Caco-2 (cell line): ENCODE measurements around the gene CASP12. TPM values are rescaled to one million over a fixed set of nuclear protein-coding genes. Genes with fewer than 3 reads are reported as not detected.

ENCODE experiments used
- BruUV-seq: library from RNA; stranded (reverse); fragments of 400-500 nt; replicated peaks from 2 replicates; lab custom pipeline; 2021; lab: Mats Ljungman, UMichigan
- CTCF ChIA-PET: fragments of 300-600 bp; sonication (Branson Sonifier 250); formaldehyde crosslinking; loops from one replicate; lab custom pipeline; 2022; ENCODE audit warnings: antibody characterized with exemption; lab: Charles Lee
- POLR2A ChIA-PET: fragments of 300-600 bp; sonication (Branson Sonifier 250); formaldehyde crosslinking; loops from one replicate; lab custom pipeline; 2022; ENCODE audit warnings: antibody characterized with exemption; lab: Charles Lee
- DNase-seq, 2 experiments: peaks; one replicate each; pipeline versions ENCODE4 v3.0.0 to v3.0.0-alpha.2; 2020 to 2022
- H3K27me3 ChIP-seq: replicated peaks from 2 replicates; pipeline ENCODE4 v1.6.0; 2011; ENCODE audit warnings: low read length; ENCODE audit not compliant: control insufficient read depth, insufficient read depth
- H3K36me3 ChIP-seq: 2 replicates; pipeline ENCODE4 v1.5.1; 2011; ENCODE audit warnings: low read length; ENCODE audit not compliant: control insufficient read depth, insufficient read depth
- H3K4me1 ChIP-seq: fragments of 250-450 bp; sonication (Bioruptor Pico); 2 replicates; pipeline ENCODE4 v1.5.1; 2020; ENCODE audit warnings: mild to moderate bottlenecking
- H3K4me3 ChIP-seq: 2 replicates; pipeline ENCODE4 v1.5.1; 2011; ENCODE audit warnings: low read depth, mild to moderate bottlenecking, control low read depth, low read length
- H3K9me3 ChIP-seq: fragments of 250-450 bp; sonication (Bioruptor Pico); 2 replicates; pipeline ENCODE4 v1.5.1; 2020; ENCODE audit warnings: mild to moderate bottlenecking, moderate library complexity
- H3K27ac Mint-ChIP-seq: one replicate; pipeline ENCODE4 v1.8.0; 2022; ENCODE audit warnings: mixed read lengths; ENCODE audit not compliant: unreplicated experiment
- H3K27me3 Mint-ChIP-seq: one replicate; pipeline ENCODE4 v1.8.0; 2022; ENCODE audit warnings: mixed read lengths; ENCODE audit not compliant: insufficient read depth, unreplicated experiment
- H3K36me3 Mint-ChIP-seq: one replicate; pipeline ENCODE4 v1.8.0; 2022; ENCODE audit warnings: mild to moderate bottlenecking, mixed read lengths; ENCODE audit not compliant: insufficient read depth, unreplicated experiment
- H3K4me1 Mint-ChIP-seq: one replicate; pipeline ENCODE4 v1.8.0; 2022; ENCODE audit warnings: low read depth, mixed read lengths; ENCODE audit not compliant: unreplicated experiment
- H3K4me3 Mint-ChIP-seq: one replicate; pipeline ENCODE4 v1.8.0; 2022; ENCODE audit warnings: mild to moderate bottlenecking, moderate library complexity, mixed read lengths; ENCODE audit not compliant: unreplicated experiment
- H3K9me3 Mint-ChIP-seq: one replicate; pipeline ENCODE4 v1.8.0; 2022; ENCODE audit warnings: mixed read lengths; ENCODE audit not compliant: unreplicated experiment
- intact Hi-C: fragments of 100-400 bp; cut with micrococcal nuclease; formaldehyde crosslinking; loops from one replicate; pipeline ENCODE4 v1.10.0; 2022; ENCODE audit not compliant: unreplicated experiment
- total RNA-seq: library from RNA; stranded (reverse); gene quantifications from 2 replicates; pipeline ENCODE4 v1.2.3, GENCODE V29; 2022
- TF ChIP-seq, protein P1 (sequence below), 2 experiments: fragments of 200-600 bp in 1 of 2; IDR thresholded peaks; 1 replicate in 1 of 2; 2 replicates in 1 of 2; pipeline versions ENCODE4 v1.5.1 to v1.8.0; 2011 to 2022; ENCODE audit warnings: antibody characterized with exemption in 1 of 2, control low read depth in 1 of 2, inconsistent platforms in 1 of 2, low read depth in 1 of 2, low read length in 1 of 2, mild to moderate bottlenecking in 1 of 2, moderate library complexity in 1 of 2; ENCODE audit not compliant: insufficient read depth in 1 of 2, severe bottlenecking in 1 of 2, unreplicated experiment in 1 of 2

CASP12 gene
- total RNA-seq, 1 experiment from 2014 or later, result not detected

DNA sequence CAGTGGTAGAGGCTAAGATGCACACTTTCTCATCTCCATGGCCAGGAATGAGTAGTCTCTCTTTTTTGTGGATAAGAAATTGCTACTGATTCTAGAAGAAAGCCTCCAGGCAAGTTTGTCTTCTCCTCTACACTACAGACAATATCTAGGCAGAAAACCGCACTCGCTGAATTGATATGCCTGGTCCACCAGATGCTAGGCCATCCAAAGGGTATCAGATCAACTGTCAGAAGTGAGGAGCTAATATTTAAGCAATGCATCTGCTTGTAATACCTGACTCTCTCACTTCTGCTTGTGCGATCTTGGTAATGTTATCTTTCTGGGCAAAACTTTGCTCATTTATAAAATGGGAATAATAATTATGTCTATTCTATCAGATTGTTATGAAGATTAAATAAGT lies 45.0 kb downstream of the CASP12 start:
- no peaks in the 10 kb centered on the region for H3K36me3 ChIP-seq
- POLR2A ChIA-PET, result no interaction called here
- CTCF ChIA-PET, result no interaction called here
- Mint-ChIP-seq H3K4me3 (no peak overlapping the region), H3K4me1 (no peaks in the 10 kb centered on the region), H3K36me3 (no peaks in the 10 kb centered on the region), H3K27ac (no peak overlapping the region), H3K27me3 (peaks cover 6% of the 10 kb centered on the region), H3K9me3 (no peaks in the 10 kb centered on the region)
- no peaks in the 10 kb centered on the region for H3K4me1 ChIP-seq
- no peak overlapping the region for H3K4me3 ChIP-seq
- no peak for DNase-seq
- TF ChIP-seq, protein P1, sequence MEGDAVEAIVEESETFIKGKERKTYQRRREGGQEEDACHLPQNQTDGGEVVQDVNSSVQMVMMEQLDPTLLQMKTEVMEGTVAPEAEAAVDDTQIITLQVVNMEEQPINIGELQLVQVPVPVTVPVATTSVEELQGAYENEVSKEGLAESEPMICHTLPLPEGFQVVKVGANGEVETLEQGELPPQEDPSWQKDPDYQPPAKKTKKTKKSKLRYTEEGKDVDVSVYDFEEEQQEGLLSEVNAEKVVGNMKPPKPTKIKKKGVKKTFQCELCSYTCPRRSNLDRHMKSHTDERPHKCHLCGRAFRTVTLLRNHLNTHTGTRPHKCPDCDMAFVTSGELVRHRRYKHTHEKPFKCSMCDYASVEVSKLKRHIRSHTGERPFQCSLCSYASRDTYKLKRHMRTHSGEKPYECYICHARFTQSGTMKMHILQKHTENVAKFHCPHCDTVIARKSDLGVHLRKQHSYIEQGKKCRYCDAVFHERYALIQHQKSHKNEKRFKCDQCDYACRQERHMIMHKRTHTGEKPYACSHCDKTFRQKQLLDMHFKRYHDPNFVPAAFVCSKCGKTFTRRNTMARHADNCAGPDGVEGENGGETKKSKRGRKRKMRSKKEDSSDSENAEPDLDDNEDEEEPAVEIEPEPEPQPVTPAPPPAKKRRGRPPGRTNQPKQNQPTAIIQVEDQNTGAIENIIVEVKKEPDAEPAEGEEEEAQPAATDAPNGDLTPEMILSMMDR (IDR thresholded peaks at IDR 0.05; ENCODE audit: insufficient read depth in 1 of 2, low read depth in 1 of 2, low read length in 1 of 2, severe bottlenecking in 1 of 2, unreplicated experiment in 1 of 2), result no peak
- no peaks in the 10 kb centered on the region for H3K9me3 ChIP-seq
- BruUV-seq, result no TSS peak
- no peaks in the 10 kb centered on the region for H3K27me3 ChIP-seq
- intact Hi-C loops, result no loop called here

GRCh38 chr11:104852811-104853210 lies 45.4 kb downstream of the CASP12 start:
- TF ChIP-seq, protein P1 (IDR thresholded peaks at IDR 0.05; ENCODE audit: insufficient read depth in 1 of 2, low read depth in 1 of 2, low read length in 1 of 2, severe bottlenecking in 1 of 2, unreplicated experiment in 1 of 2), result no peak
- H3K4me1 ChIP-seq, result no peaks in the 10 kb centered on the region
- no peaks in the 10 kb centered on the region for H3K4me1 Mint-ChIP-seq
- BruUV-seq, result no TSS peak
- H3K4me3 ChIP-seq, result no peak overlapping the region
- H3K27ac Mint-ChIP-seq, result no peak overlapping the region
- H3K27me3 ChIP-seq, result no peaks in the 10 kb centered on the region
- no peaks in the 10 kb centered on the region for H3K36me3 ChIP-seq
- H3K9me3 Mint-ChIP-seq, result no peaks in the 10 kb centered on the region
- H3K4me3 Mint-ChIP-seq, result no peak overlapping the region
- ChIA-PET CTCF (no interaction called here), POLR2A (no interaction called here)
- no peaks in the 10 kb centered on the region for H3K36me3 Mint-ChIP-seq
- intact Hi-C loops, result no loop called here
- H3K9me3 ChIP-seq, result no peaks in the 10 kb centered on the region
- H3K27me3 Mint-ChIP-seq, result peaks cover 3% of the 10 kb centered on the region
- no peak for DNase-seq

DNA sequence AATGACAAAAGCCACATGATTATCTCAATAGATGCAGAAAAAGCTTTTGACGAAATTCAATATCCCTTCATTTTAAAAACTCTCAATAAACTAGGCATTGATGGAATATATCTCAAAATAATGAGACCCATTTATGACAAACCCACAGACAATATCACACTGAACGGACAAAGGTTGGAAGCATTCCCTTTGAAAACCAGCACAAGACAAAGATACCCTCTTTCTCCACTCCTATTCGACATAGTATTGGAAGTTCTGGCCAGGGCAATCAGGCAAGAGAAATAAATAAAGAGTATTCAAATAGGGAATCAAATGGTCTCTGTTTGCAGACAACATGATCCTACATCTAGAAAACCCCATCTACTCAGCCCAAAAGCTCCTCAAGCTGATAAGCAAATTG lies 52.0 kb downstream of the CASP12 start:
- Mint-ChIP-seq H3K9me3 (no peaks in the 10 kb centered on the region), H3K27me3 (no peaks in the 10 kb centered on the region), H3K4me3 (no peak overlapping the region), H3K36me3 (no peaks in the 10 kb centered on the region), H3K27ac (no peak overlapping the region), H3K4me1 (no peaks in the 10 kb centered on the region)
- ChIA-PET CTCF (no interaction called here), POLR2A (no interaction called here)
- DNase-seq, result no peak
- BruUV-seq, result no TSS peak
- intact Hi-C loops, result no loop called here
- no peaks in the 10 kb centered on the region for H3K27me3 ChIP-seq
- H3K36me3 ChIP-seq, result no peaks in the 10 kb centered on the region
- TF ChIP-seq, protein P1 (IDR thresholded peaks at IDR 0.05; ENCODE audit: insufficient read depth in 1 of 2, low read depth in 1 of 2, low read length in 1 of 2, severe bottlenecking in 1 of 2, unreplicated experiment in 1 of 2), result no peak
- no peaks in the 10 kb centered on the region for H3K4me1 ChIP-seq
- H3K9me3 ChIP-seq, result no peaks in the 10 kb centered on the region
- no peak overlapping the region for H3K4me3 ChIP-seq
